ENCODE results near the gene GAS2L2. TPM values are rescaled to one million over a fixed set of nuclear protein-coding genes. Genes with fewer than 3 reads are reported as not detected.
"Not testable (repeated sequence)": the region's sequence is repeated elsewhere in the genome, so short reads cannot be mapped to it uniquely, and the experiment has no call there.

The GAS2L2 gene
- total RNA-seq, 2 donors from 2014 or later: not detected

- no peak for ATAC-seq
- no peak overlapping the region for H3K4me3 Mint-ChIP-seq
- no peak for DNase-seq
- H3K9me3 ChIP-seq (ENCODE audit: control insufficient read depth, low read length, poor library complexity, severe bottlenecking): no peaks in the 10 kb centered on the region
- H3K27me3 Mint-ChIP-seq: no peaks in the 10 kb centered on the region
- H3K36me3 Mint-ChIP-seq (ENCODE audit: low read depth): peaks cover 7% of the 10 kb centered on the region
- H3K27ac Mint-ChIP-seq: no peak overlapping the region
- peaks cover 31% of the 10 kb centered on the region for H3K4me1 Mint-ChIP-seq
Observed at GRCh38 chr17:35705230-35705629, 47.8 kb downstream of the GAS2L2 start.

- H3K27me3 Mint-ChIP-seq; H3K4me3 Mint-ChIP-seq; H3K27ac Mint-ChIP-seq; DNase-seq; H3K36me3 Mint-ChIP-seq (ENCODE audit: low read depth); ATAC-seq; H3K9me3 ChIP-seq (ENCODE audit: control insufficient read depth, low read length, poor library complexity, severe bottlenecking): not testable (repeated sequence)
- H3K4me1 Mint-ChIP-seq: peaks cover 23% of the 10 kb centered on the region
Observed at GRCh38 chr17:35703308-35703707, 49.7 kb downstream of the GAS2L2 start.

- no peak for DNase-seq
- no peaks in the 10 kb centered on the region for H3K9me3 ChIP-seq (ENCODE audit: control insufficient read depth, low read length, poor library complexity, severe bottlenecking)
- no peak overlapping the region for H3K27ac Mint-ChIP-seq
- peaks cover 14% of the 10 kb centered on the region for H3K4me1 Mint-ChIP-seq
- ATAC-seq: no peak
- H3K27me3 Mint-ChIP-seq: no peaks in the 10 kb centered on the region
- peaks cover 7% of the 10 kb centered on the region for H3K36me3 Mint-ChIP-seq (ENCODE audit: low read depth)
- H3K4me3 Mint-ChIP-seq: no peak overlapping the region
Observed at GRCh38 chr17:35701491-35701890, 51.5 kb downstream of the GAS2L2 start.

GRCh38 chr17:35700150-35700549 is 52.9 kb downstream of the GAS2L2 start:
- ATAC-seq (no peak), DNase-seq (no peak)
- H3K9me3 ChIP-seq (ENCODE audit: control insufficient read depth, low read length, poor library complexity, severe bottlenecking): no peaks in the 10 kb centered on the region
- H3K36me3 Mint-ChIP-seq (ENCODE audit: low read depth): peaks cover 10% of the 10 kb centered on the region
- no peaks in the 10 kb centered on the region for H3K27me3 Mint-ChIP-seq
- no peak overlapping the region for H3K4me3 Mint-ChIP-seq
- H3K4me1 Mint-ChIP-seq: peaks cover 12% of the 10 kb centered on the region
- no peak overlapping the region for H3K27ac Mint-ChIP-seq

GRCh38 chr17:35698800-35699199 is 54.2 kb downstream of the GAS2L2 start:
- no peak overlapping the region for H3K27ac Mint-ChIP-seq
- H3K9me3 ChIP-seq (ENCODE audit: control insufficient read depth, low read length, poor library complexity, severe bottlenecking): no peaks in the 10 kb centered on the region
- no peak overlapping the region for H3K4me3 Mint-ChIP-seq
- ATAC-seq: no peak
- peaks cover 4% of the 10 kb centered on the region for H3K4me1 Mint-ChIP-seq
- peaks cover 10% of the 10 kb centered on the region for H3K36me3 Mint-ChIP-seq (ENCODE audit: low read depth)
- no peak for DNase-seq
- no peaks in the 10 kb centered on the region for H3K27me3 Mint-ChIP-seq

GRCh38 chr17:35695613-35696012 is 57.4 kb downstream of the GAS2L2 start:
- Mint-ChIP-seq H3K4me1 (peaks cover 4% of the 10 kb centered on the region), H3K4me3 (no peak overlapping the region), H3K36me3 (ENCODE audit: low read depth) (peaks cover 3% of the 10 kb centered on the region), H3K27me3 (no peaks in the 10 kb centered on the region), H3K27ac (no peak overlapping the region)
- ATAC-seq: no peak
- H3K9me3 ChIP-seq (ENCODE audit: control insufficient read depth, low read length, poor library complexity, severe bottlenecking): no peaks in the 10 kb centered on the region
- DNase-seq: no peak

- ATAC-seq (no peak), DNase-seq (no peak)
- no peaks in the 10 kb centered on the region for H3K9me3 ChIP-seq (ENCODE audit: control insufficient read depth, low read length, poor library complexity, severe bottlenecking)
- Mint-ChIP-seq H3K4me3 (no peak overlapping the region), H3K36me3 (ENCODE audit: low read depth) (peaks cover 3% of the 10 kb centered on the region), H3K27me3 (no peaks in the 10 kb centered on the region), H3K4me1 (peaks cover 2% of the 10 kb centered on the region), H3K27ac (no peak overlapping the region)
Observed at GRCh38 chr17:35694906-35695305, 58.1 kb downstream of the GAS2L2 start.

Other genes with a start within 250 kb of the GAS2L2 start
- gene SLFN12L, start 215.6 kb downstream of the GAS2L2 start, total RNA-seq: 10 to 100 TPM; 70.0 to 90.1 TPM
- 1 to 10 TPM in 1 of 2 donors, not detected in 1; 7.2 TPM for gene SLFN14, start 192.4 kb downstream of the GAS2L2 start, total RNA-seq
- gene PEX12, start 174.7 kb downstream of the GAS2L2 start, total RNA-seq: 1 to 10 TPM; 3.1 to 3.6 TPM
- gene AP2B1, start 165.9 kb downstream of the GAS2L2 start, total RNA-seq: 100 to 1,000 TPM in 1 of 2 donors, 10 to 100 TPM in 1; 95.9 to 114 TPM
- under 1 TPM; 0.10 to 0.50 TPM for gene RASL10B, start 21.6 kb downstream of the GAS2L2 start, total RNA-seq
- not detected for gene C17orf50, start 7.6 kb upstream of the GAS2L2 start, total RNA-seq
- under 1 TPM in 1 of 2 donors, not detected in 1; 0.44 TPM for gene MMP28, start 42.4 kb upstream of the GAS2L2 start, total RNA-seq
- gene TAF15, start 56.2 kb upstream of the GAS2L2 start, total RNA-seq: 100 to 1,000 TPM; 153 to 165 TPM
- under 1 TPM in 1 of 2 donors, not detected in 1; 0.50 TPM for gene HEATR9, start 115.7 kb upstream of the GAS2L2 start, total RNA-seq
- gene CCL5, start 127.1 kb upstream of the GAS2L2 start, total RNA-seq: 100 to 1,000 TPM in 1 of 2 donors, 10 to 100 TPM in 1; 15.6 to 202 TPM
- gene RDM1, start 177.5 kb upstream of the GAS2L2 start, total RNA-seq: not detected
- not detected for gene LYZL6, start 190.5 kb upstream of the GAS2L2 start, total RNA-seq
- not detected for gene CCL16, start 228.3 kb upstream of the GAS2L2 start, total RNA-seq
- gene CCL14, start 233.5 kb upstream of the GAS2L2 start, total RNA-seq: not detected
- gene CCL15, start 248.3 kb upstream of the GAS2L2 start, total RNA-seq: not detected

Data from T-helper 17 cell (primary cell).